A549 (cell line): ENCODE data around the gene SF3A1. TPM values are rescaled to one million over a fixed set of nuclear protein-coding genes. Genes with fewer than 3 reads are reported as not detected.

ENCODE experiments used
- ATAC-seq, 2 experiments: fragments of 200-7000 bp in 1 of 2; fragments of >200 bp in 1 of 2; cut with Nextera tagmentation in 1 of 2; cut with Tn5 transposase in 1 of 2; 3 replicates each; pipeline versions ENCODE4 v1.8.0 to v1.9.1; 2018 to 2020; ENCODE audit warnings: mild to moderate bottlenecking in 1 of 2, moderate library complexity in 1 of 2
- CTCF ChIA-PET: fragments of 300-600 bp; sonication (Branson Sonifier 250); formaldehyde crosslinking; extraction: SDS; loops from one replicate; lab custom pipeline; 2021; ENCODE audit warnings: antibody characterized with exemption, inconsistent platforms; lab: Yijun Ruan, JAX
- POLR2A ChIA-PET: fragments of 350-600 bp; formaldehyde crosslinking; extraction: SDS; loops from one replicate; lab custom pipeline; 2021; ENCODE audit warnings: antibody characterized with exemption, inconsistent platforms; lab: Yijun Ruan, JAX
- DNase-seq, 2 experiments: peaks; one replicate each; pipeline versions ENCODE4 v3.0.0 to v3.0.0-alpha.2; 2011 to 2016; ENCODE audit warnings: low read depth in 1 of 2, low spot score in 1 of 2
- FAIRE-seq: peaks from 2 replicates; lab custom pipeline; 2011; peaks lifted over from hg19 to GRCh38; lab: Jason Lieb, UNC
- H3K27ac ChIP-seq, 2 experiments: fragments of >200 bp; sonication (Bioruptor Twin); formaldehyde crosslinking; 3 replicates each; pipeline ENCODE4 v1.5.1; 2016 to 2017
- H3K4me1 ChIP-seq: fragments of >200 bp; sonication (Bioruptor Twin); formaldehyde crosslinking; 3 replicates; pipeline ENCODE4 v1.6.1; 2016
- H3K4me2 ChIP-seq: fragments of >200 bp; sonication (Bioruptor Twin); formaldehyde crosslinking; 3 replicates; pipeline ENCODE4 v1.6.1; 2016
- H3K4me3 ChIP-seq: fragments of >200 bp; sonication (Bioruptor Twin); formaldehyde crosslinking; 3 replicates; pipeline ENCODE4 v1.5.1; 2016
- H3K9me3 ChIP-seq: fragments of >200 bp; sonication (Bioruptor Twin); formaldehyde crosslinking; 3 replicates; pipeline ENCODE4 v1.6.1; 2016
- BCL3 ChIP-seq: fragments of >200 bp; sonication (Bioruptor Twin); formaldehyde crosslinking; IDR thresholded peaks from 3 replicates; pipeline ENCODE4 v1.6.1; 2016
- CHD2 ChIP-seq: fragments of 150-350 bp; IDR thresholded peaks from 2 replicates; pipeline ENCODE4 v1.6.1; 2014; ENCODE audit warnings: low read length; ENCODE audit not compliant: partially characterized antibody
- CTCF ChIP-seq: fragments of >200 bp; sonication (Bioruptor Twin); formaldehyde crosslinking; IDR thresholded peaks from 3 replicates; pipeline ENCODE4 v1.5.1; 2016
- HDAC2 ChIP-seq: fragments of 200-600 bp; sonication (generic); IDR thresholded peaks from 2 replicates; pipeline ENCODE4 v1.6.1; 2016
- HOXB5 ChIP-seq: fragments of 250-450 bp; sonication (Bioruptor Pico); IDR thresholded peaks from 2 replicates; pipeline ENCODE4 v1.5.0; 2020; ENCODE audit warnings: mild to moderate bottlenecking, moderate library complexity
- KDM1A ChIP-seq: fragments of 200-600 bp; sonication (generic); IDR thresholded peaks from 2 replicates; pipeline ENCODE4 v1.6.1; 2016; ENCODE audit warnings: low read depth, mild to moderate bottlenecking
- MAX ChIP-seq: IDR thresholded peaks from 2 replicates; pipeline ENCODE4 v1.6.1; 2012
- RAD21 ChIP-seq, 2 experiments: fragments of >200 bp in 1 of 2; sonication (Bioruptor Twin) in 1 of 2; formaldehyde crosslinking in 1 of 2; IDR thresholded peaks in 1 of 2; conservative IDR thresholded peaks in 1 of 2; 2 replicates in 1 of 2; 3 replicates in 1 of 2; pipeline ENCODE4 v1.6.1; 2012 to 2018; ENCODE audit warnings: inconsistent platforms in 1 of 2
- REST ChIP-seq: fragments of 200-600 bp; sonication (generic); IDR thresholded peaks from 2 replicates; pipeline ENCODE4 v1.6.1; 2016; ENCODE audit warnings: antibody characterized with exemption, mild to moderate bottlenecking, moderate library complexity
- SMC3 ChIP-seq: fragments of >200 bp; sonication (Bioruptor Twin); formaldehyde crosslinking; IDR thresholded peaks from 3 replicates; pipeline ENCODE4 v1.6.1; 2018; ENCODE audit warnings: inconsistent platforms
- TFCP2L1 ChIP-seq: fragments of 250-450 bp; sonication (Bioruptor Pico); IDR thresholded peaks from 2 replicates; pipeline ENCODE4 v1.5.0; 2021; ENCODE audit warnings: mild to moderate bottlenecking
- USF2 ChIP-seq: fragments of 450-650 bp; IDR thresholded peaks from 2 replicates; pipeline ENCODE4 v1.6.1; 2014; ENCODE audit warnings: antibody characterized with exemption
- ZFP36 ChIP-seq: fragments of 450-650 bp; IDR thresholded peaks from 2 replicates; pipeline ENCODE4 v1.6.1; 2014; ENCODE audit warnings: borderline replicate concordance; ENCODE audit not compliant: partially characterized antibody
- ZSCAN20 ChIP-seq: fragments of 250-450 bp; sonication (Bioruptor Pico); IDR thresholded peaks from 2 replicates; pipeline ENCODE4 v1.8.0; 2022; ENCODE audit warnings: mild to moderate bottlenecking, moderate library complexity
- WGBS: methylation state at CpG from one replicate; pipeline ENCODE4 v1.1.6; 2017; ENCODE audit errors: missing lambda C conversion rate; 5-methylcytosine and 5-hydroxymethylcytosine counted together
- polyA plus RNA-seq, 4 experiments: library from polyadenylated mRNA; depleted of rRNA in 3 of 4; stranded (reverse); fragments of >200 nt; fragmentation: RNase III in 1 of 4; extraction: RNeasy Plus Mini Kit Qiagen cat#74134 plus additional on column Dnase treatment in 1 of 4; gene quantifications; 2 replicates in 3 of 4; 3 replicates in 1 of 4; pipeline ENCODE4 v1.2.3, GENCODE V29; 2011 to 2017

SF3A1 gene
- polyA plus RNA-seq, 2 of the 4 experiments (the other 2 are of a cell fraction) = 47.0 to 57.9 TPM

- TF ChIP-seq HOXB5 (CRISPR knock-in tag) (no peak), ZSCAN20 (CRISPR knock-in tag) (no peak), BCL3 (no peak)
- WGBS = 80% methylated on average over 8 of the region's 9 CpGs
- FAIRE-seq (no peak), ATAC-seq (no peak), DNase-seq (no peak)
- peaks cover 4% of the 10 kb centered on the region; the same call in 2 of the 3 replicates for H3K4me1 ChIP-seq
- H3K9me3 ChIP-seq = peaks cover 11% of the 10 kb centered on the region; the same call in 2 of the 3 replicates
- ChIA-PET CTCF (interaction anchor here (1.0 to 1.1 kb wide), 3 partner anchors 92 to 130 kb away, joined by 3 read pairs; no protein-coding TSS in a partner anchor), POLR2A (no interaction called here)
- no peak overlapping the region for H3K4me2 ChIP-seq
- H3K4me3 ChIP-seq = no peak overlapping the region
- peak overlapping the region in 1 of 2 experiments; percentile 44; a peak in 2 of 6 replicates for H3K27ac ChIP-seq
Observed at GRCh38 chr22:30392661-30393321, 36.1 kb upstream of the SF3A1 start.

- DNase-seq (peak; percentile 44 to 68), FAIRE-seq (no peak), ATAC-seq (peak in 1 of 2 experiments; percentile 26; a peak in 1 of 6 replicates)
- 75% methylated on average over 5 of the region's 5 CpGs for WGBS
- H3K27ac ChIP-seq = 0 out of 6 replicates have a peak overlapping the region, but pooled peaks of 1 of the 2 experiments have one; percentile 2
- no peaks in the 10 kb centered on the region; the same call in 2 of the 3 replicates for H3K4me1 ChIP-seq
- ChIA-PET CTCF (interaction anchor here (0.7 to 4.4 kb wide), 10 partner anchors 12 to 145 kb away, joined by 3 to 37 read pairs (median 4); partner anchors contain the start of gene CASTOR1), POLR2A (no interaction called here)
- H3K9me3 ChIP-seq = peaks cover 11% of the 10 kb centered on the region; the same call in 2 of the 3 replicates
- no peak overlapping the region for H3K4me3 ChIP-seq
- peak in 1 of 2 experiments; percentile 68; a peak in 3 of 5 replicates for TF ChIP-seq RAD21 (conservative IDR thresholded peaks at IDR 0.05 in 1 of 2, IDR thresholded peaks at IDR 0.05 in 1 of 2)
- no peak for TF ChIP-seq CHD2
- no peak for TF ChIP-seq ZFP36
- no peak for TF ChIP-seq HDAC2
- TF ChIP-seq KDM1A = no peak
- no peak for TF ChIP-seq REST
- TF ChIP-seq TFCP2L1 (CRISPR knock-in tag) = no peak
- TF ChIP-seq CTCF = peak; percentile 43; the same call in 2 of the 3 replicates
- no peak for TF ChIP-seq USF2
- TF ChIP-seq MAX = peak; percentile 25; the same call in 1 of the 2 replicates
- TF ChIP-seq SMC3 = 0 out of 3 replicates have a peak, but pooled peaks have one; percentile 32
- no peak overlapping the region for H3K4me2 ChIP-seq
Observed at GRCh38 chr22:30390974-30391691, 34.4 kb upstream of the SF3A1 start.
